GM23338 (cell line): ENCODE data around the gene C1orf21. TPM values are rescaled to one million over a fixed set of nuclear protein-coding genes. Genes with fewer than 3 reads are reported as not detected.

ENCODE experiments used
- ATAC-seq: fragments of 200-7000 bp; cut with Tn5 transposase; 3 replicates; pipeline ENCODE4 v1.9.1; 2020
- DNase-seq: peaks from one replicate; pipeline ENCODE4 v3.0.0-alpha.2; 2015; ENCODE audit warnings: low spot score
- H2AFZ ChIP-seq: fragments of 200-600 bp; sonication (generic); 2 replicates; pipeline ENCODE4 v1.8.0; 2016; ENCODE audit warnings: antibody characterized with exemption, mild to moderate bottlenecking, moderate library complexity
- H3F3A ChIP-seq: fragments of 200-600 bp; sonication (generic); replicated peaks from 2 replicates; pipeline ENCODE4 v1.8.0; 2017; ENCODE audit warnings: antibody characterized with exemption, mixed run types, low read depth
- H3K27ac ChIP-seq: fragments of 200-600 bp; sonication (generic); 2 replicates; pipeline ENCODE4 v1.6.1; 2016; ENCODE audit warnings: low read depth
- H3K27me3 ChIP-seq: fragments of 200-600 bp; sonication (generic); 2 replicates; pipeline ENCODE4 v1.8.0; 2016; ENCODE audit warnings: mild to moderate bottlenecking, mixed run types, moderate library complexity; ENCODE audit not compliant: insufficient read depth
- H3K36me3 ChIP-seq: fragments of 200-600 bp; sonication (generic); 2 replicates; pipeline ENCODE4 v1.8.0; 2016; ENCODE audit warnings: mild to moderate bottlenecking; ENCODE audit not compliant: insufficient read depth
- H3K4me1 ChIP-seq: fragments of 200-600 bp; sonication (generic); 2 replicates; pipeline ENCODE4 v1.8.0; 2016; ENCODE audit warnings: mild to moderate bottlenecking, moderate library complexity; ENCODE audit not compliant: insufficient read depth
- H3K4me2 ChIP-seq: fragments of 200-600 bp; sonication (generic); 2 replicates; pipeline ENCODE4 v1.7.1; 2017; ENCODE audit warnings: mixed run types
- H3K4me3 ChIP-seq: fragments of 200-600 bp; sonication (generic); 2 replicates; pipeline ENCODE4 v1.6.1; 2016; ENCODE audit warnings: mixed run types
- H3K79me2 ChIP-seq: fragments of 200-600 bp; sonication (generic); replicated peaks from 2 replicates; pipeline ENCODE4 v1.8.0; 2017; ENCODE audit warnings: mild to moderate bottlenecking; ENCODE audit not compliant: insufficient read depth
- H3K9me2 ChIP-seq: fragments of 200-600 bp; sonication (generic); 2 replicates; pipeline ENCODE4 v1.8.0; 2017; ENCODE audit not compliant: insufficient read depth
- H4K20me1 ChIP-seq: fragments of 200-600 bp; sonication (generic); replicated peaks from 2 replicates; pipeline ENCODE4 v1.8.0; 2017; ENCODE audit warnings: mild to moderate bottlenecking; ENCODE audit not compliant: insufficient read depth
- H3K27ac Mint-ChIP-seq: 2 replicates; pipeline ENCODE4 v1.8.0; 2020; ENCODE audit warnings: inconsistent platforms, mild to moderate bottlenecking, moderate library complexity, mixed read lengths
- H3K27me3 Mint-ChIP-seq: 3 replicates; pipeline ENCODE4 v1.8.0; 2022; ENCODE audit warnings: low read depth, mild to moderate bottlenecking, moderate library complexity, mixed read lengths, inconsistent platforms; ENCODE audit not compliant: insufficient read depth, poor library complexity
- H3K36me3 Mint-ChIP-seq: 3 replicates; pipeline ENCODE4 v1.8.0; 2021; ENCODE audit warnings: low read depth, mild to moderate bottlenecking, inconsistent platforms, moderate library complexity, mixed read lengths
- H3K4me1 Mint-ChIP-seq: 3 replicates; pipeline ENCODE4 v1.8.0; 2020; ENCODE audit warnings: mild to moderate bottlenecking, inconsistent platforms, mixed read lengths
- H3K4me3 Mint-ChIP-seq: 3 replicates; pipeline ENCODE4 v1.8.0; 2021; ENCODE audit warnings: moderate library complexity, mild to moderate bottlenecking, inconsistent platforms, mixed read lengths
- H3K9me3 Mint-ChIP-seq: 3 replicates; pipeline ENCODE4 v1.8.0; 2020; ENCODE audit warnings: moderate library complexity, mild to moderate bottlenecking, inconsistent platforms, mixed read lengths
- CREB1 ChIP-seq: fragments of 250-450 bp; sonication (Bioruptor Pico); IDR thresholded peaks from 2 replicates; pipeline ENCODE4 v1.5.0; 2020; ENCODE audit warnings: low read depth, mild to moderate bottlenecking, moderate library complexity
- EZH2 ChIP-seq: fragments of 200-600 bp; sonication (generic); IDR thresholded peaks from one replicate; pipeline ENCODE4 v1.8.0; 2017; ENCODE audit warnings: antibody characterized with exemption, mild to moderate bottlenecking, low read depth; ENCODE audit not compliant: unreplicated experiment
- EZH2phosphoT487 ChIP-seq: fragments of 200-600 bp; sonication (generic); IDR thresholded peaks from one replicate; pipeline ENCODE4 v1.8.1; 2018; ENCODE audit warnings: antibody characterized with exemption; ENCODE audit not compliant: unreplicated experiment
- JUNB ChIP-seq: IDR thresholded peaks from one replicate; pipeline ENCODE4 v1.6.1; 2016; ENCODE audit warnings: antibody characterized with exemption; ENCODE audit not compliant: unreplicated experiment
- NANOG ChIP-seq: IDR thresholded peaks from 2 replicates; pipeline ENCODE4 v1.6.1; 2016; ENCODE audit warnings: antibody characterized with exemption, borderline replicate concordance
- POLR2AphosphoS5 ChIP-seq: IDR thresholded peaks from 2 replicates; pipeline ENCODE4 v1.6.1; 2016; ENCODE audit warnings: antibody characterized with exemption, low read depth
- STAT1 ChIP-seq: IDR thresholded peaks from one replicate; pipeline ENCODE4 v1.6.1; 2016; ENCODE audit warnings: antibody characterized with exemption; ENCODE audit not compliant: unreplicated experiment
- ZNF114 ChIP-seq: fragments of 250-450 bp; sonication (Bioruptor Pico); IDR thresholded peaks from 2 replicates; pipeline ENCODE4 v1.5.0; 2020; ENCODE audit warnings: mild to moderate bottlenecking, moderate library complexity
- ZNF331 ChIP-seq: fragments of 250-450 bp; sonication (Bioruptor Pico); IDR thresholded peaks from 2 replicates; pipeline ENCODE4 v1.5.0; 2020; ENCODE audit warnings: low read depth, mild to moderate bottlenecking, moderate library complexity
- polyA plus RNA-seq: library from polyadenylated mRNA; unstranded; fragments of >200 nt; fragmentation: Nextera tagmentation; extraction: Ambion mirVana; gene quantifications from 2 replicates; pipeline ENCODE4 v1.2.1, GENCODE V29; 2016
- total RNA-seq: library from RNA; depleted of rRNA; stranded (reverse); fragments of >200 nt; shearing (Covaris generic); gene quantifications from 2 replicates; pipeline ENCODE4 v1.2.3, GENCODE V29; 2014
- TF ChIP-seq, protein P1 (sequence below): IDR thresholded peaks from 2 replicates; pipeline ENCODE4 v1.6.1; 2016; ENCODE audit warnings: antibody characterized with exemption
- TF ChIP-seq, protein P2 (sequence below), 2 experiments: fragments of 200-600 bp in 1 of 2; sonication (generic) in 1 of 2; conservative IDR thresholded peaks; 2 replicates each; pipeline versions ENCODE4 v1.5.1 to v1.6.1; 2016 to 2017; ENCODE audit warnings: antibody characterized with exemption in 2 of 2, low read depth in 2 of 2, mild to moderate bottlenecking in 2 of 2, moderate library complexity in 1 of 2
- TF ChIP-seq, protein P3 (sequence below): IDR thresholded peaks from one replicate; pipeline ENCODE4 v1.6.1; 2018; ENCODE audit warnings: antibody characterized with exemption; ENCODE audit not compliant: unreplicated experiment
- TF ChIP-seq, protein P4 (sequence below): fragments of 250-450 bp; sonication (Bioruptor Pico); IDR thresholded peaks from 2 replicates; pipeline ENCODE4 v1.5.0; 2020; ENCODE audit warnings: mild to moderate bottlenecking, moderate library complexity

Gene C1orf21
- total and polyA plus RNA-seq, 2 experiments from 2014 or later = 28.0 to 40.4 TPM

DNA sequence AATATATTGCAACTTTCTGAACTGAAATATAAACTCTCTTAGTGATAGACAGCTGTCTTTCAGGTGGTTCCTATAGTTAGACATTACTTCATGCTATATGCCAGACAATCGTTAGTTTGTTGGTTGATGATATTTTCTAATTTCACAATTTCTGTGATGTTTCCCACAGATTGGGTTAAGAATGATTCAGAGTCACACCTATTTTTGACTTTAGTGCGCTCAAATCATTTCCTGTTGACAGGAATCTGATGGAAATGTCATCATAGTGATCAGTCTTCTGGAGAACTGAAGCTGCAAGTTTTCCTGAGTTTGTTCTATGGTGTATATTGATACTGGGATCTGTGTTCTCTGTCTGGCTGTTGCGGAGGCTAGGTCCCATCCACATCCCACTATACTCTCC, 119.7 kb downstream of the C1orf21 start:
- DNase-seq (no peak), ATAC-seq (no peak)
- Histone ChIP-seq H3K27me3 (no peaks in the 10 kb centered on the region), H3F3A (no peaks in the 10 kb centered on the region), H3K27ac (no peak overlapping the region), H3K36me3 (no peaks in the 10 kb centered on the region; the same call in 1 of the 2 replicates), H4K20me1 (no peaks in the 10 kb centered on the region), H3K9me2 (peaks cover 2% of the 10 kb centered on the region; the same call in 1 of the 2 replicates), H2AFZ (no peak overlapping the region), H3K79me2 (peaks cover 40% of the 10 kb centered on the region), H3K4me3 (no peak overlapping the region), H3K4me1 (peaks cover 22% of the 10 kb centered on the region), H3K4me2 (no peak overlapping the region)
- Mint-ChIP-seq H3K4me3 (no peak overlapping the region), H3K27me3 (no peaks in the 10 kb centered on the region), H3K9me3 (no peaks in the 10 kb centered on the region), H3K4me1 (peaks cover 16% of the 10 kb centered on the region), H3K36me3 (no peaks in the 10 kb centered on the region; the same call in 1 of the 3 replicates), H3K27ac (no peak overlapping the region)
- TF ChIP-seq CREB1 (no peak), EZH2 (no peak), EZH2phosphoT487 (no peak), STAT1 (no peak), ZNF114 (CRISPR knock-in tag) (no peak), ZNF331 (no peak), POLR2AphosphoS5 (no peak), JUNB (no peak), NANOG (no peak)
- TF ChIP-seq, protein P1, sequence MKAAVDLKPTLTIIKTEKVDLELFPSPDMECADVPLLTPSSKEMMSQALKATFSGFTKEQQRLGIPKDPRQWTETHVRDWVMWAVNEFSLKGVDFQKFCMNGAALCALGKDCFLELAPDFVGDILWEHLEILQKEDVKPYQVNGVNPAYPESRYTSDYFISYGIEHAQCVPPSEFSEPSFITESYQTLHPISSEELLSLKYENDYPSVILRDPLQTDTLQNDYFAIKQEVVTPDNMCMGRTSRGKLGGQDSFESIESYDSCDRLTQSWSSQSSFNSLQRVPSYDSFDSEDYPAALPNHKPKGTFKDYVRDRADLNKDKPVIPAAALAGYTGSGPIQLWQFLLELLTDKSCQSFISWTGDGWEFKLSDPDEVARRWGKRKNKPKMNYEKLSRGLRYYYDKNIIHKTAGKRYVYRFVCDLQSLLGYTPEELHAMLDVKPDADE = no peak
- TF ChIP-seq, protein P2, sequence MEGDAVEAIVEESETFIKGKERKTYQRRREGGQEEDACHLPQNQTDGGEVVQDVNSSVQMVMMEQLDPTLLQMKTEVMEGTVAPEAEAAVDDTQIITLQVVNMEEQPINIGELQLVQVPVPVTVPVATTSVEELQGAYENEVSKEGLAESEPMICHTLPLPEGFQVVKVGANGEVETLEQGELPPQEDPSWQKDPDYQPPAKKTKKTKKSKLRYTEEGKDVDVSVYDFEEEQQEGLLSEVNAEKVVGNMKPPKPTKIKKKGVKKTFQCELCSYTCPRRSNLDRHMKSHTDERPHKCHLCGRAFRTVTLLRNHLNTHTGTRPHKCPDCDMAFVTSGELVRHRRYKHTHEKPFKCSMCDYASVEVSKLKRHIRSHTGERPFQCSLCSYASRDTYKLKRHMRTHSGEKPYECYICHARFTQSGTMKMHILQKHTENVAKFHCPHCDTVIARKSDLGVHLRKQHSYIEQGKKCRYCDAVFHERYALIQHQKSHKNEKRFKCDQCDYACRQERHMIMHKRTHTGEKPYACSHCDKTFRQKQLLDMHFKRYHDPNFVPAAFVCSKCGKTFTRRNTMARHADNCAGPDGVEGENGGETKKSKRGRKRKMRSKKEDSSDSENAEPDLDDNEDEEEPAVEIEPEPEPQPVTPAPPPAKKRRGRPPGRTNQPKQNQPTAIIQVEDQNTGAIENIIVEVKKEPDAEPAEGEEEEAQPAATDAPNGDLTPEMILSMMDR (conservative IDR thresholded peaks at IDR 0.05; ENCODE audit: low read depth in 2 of 2) = no peak
- TF ChIP-seq, protein P3, sequence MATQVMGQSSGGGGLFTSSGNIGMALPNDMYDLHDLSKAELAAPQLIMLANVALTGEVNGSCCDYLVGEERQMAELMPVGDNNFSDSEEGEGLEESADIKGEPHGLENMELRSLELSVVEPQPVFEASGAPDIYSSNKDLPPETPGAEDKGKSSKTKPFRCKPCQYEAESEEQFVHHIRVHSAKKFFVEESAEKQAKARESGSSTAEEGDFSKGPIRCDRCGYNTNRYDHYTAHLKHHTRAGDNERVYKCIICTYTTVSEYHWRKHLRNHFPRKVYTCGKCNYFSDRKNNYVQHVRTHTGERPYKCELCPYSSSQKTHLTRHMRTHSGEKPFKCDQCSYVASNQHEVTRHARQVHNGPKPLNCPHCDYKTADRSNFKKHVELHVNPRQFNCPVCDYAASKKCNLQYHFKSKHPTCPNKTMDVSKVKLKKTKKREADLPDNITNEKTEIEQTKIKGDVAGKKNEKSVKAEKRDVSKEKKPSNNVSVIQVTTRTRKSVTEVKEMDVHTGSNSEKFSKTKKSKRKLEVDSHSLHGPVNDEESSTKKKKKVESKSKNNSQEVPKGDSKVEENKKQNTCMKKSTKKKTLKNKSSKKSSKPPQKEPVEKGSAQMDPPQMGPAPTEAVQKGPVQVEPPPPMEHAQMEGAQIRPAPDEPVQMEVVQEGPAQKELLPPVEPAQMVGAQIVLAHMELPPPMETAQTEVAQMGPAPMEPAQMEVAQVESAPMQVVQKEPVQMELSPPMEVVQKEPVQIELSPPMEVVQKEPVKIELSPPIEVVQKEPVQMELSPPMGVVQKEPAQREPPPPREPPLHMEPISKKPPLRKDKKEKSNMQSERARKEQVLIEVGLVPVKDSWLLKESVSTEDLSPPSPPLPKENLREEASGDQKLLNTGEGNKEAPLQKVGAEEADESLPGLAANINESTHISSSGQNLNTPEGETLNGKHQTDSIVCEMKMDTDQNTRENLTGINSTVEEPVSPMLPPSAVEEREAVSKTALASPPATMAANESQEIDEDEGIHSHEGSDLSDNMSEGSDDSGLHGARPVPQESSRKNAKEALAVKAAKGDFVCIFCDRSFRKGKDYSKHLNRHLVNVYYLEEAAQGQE = no peak
- TF ChIP-seq, protein P4, sequence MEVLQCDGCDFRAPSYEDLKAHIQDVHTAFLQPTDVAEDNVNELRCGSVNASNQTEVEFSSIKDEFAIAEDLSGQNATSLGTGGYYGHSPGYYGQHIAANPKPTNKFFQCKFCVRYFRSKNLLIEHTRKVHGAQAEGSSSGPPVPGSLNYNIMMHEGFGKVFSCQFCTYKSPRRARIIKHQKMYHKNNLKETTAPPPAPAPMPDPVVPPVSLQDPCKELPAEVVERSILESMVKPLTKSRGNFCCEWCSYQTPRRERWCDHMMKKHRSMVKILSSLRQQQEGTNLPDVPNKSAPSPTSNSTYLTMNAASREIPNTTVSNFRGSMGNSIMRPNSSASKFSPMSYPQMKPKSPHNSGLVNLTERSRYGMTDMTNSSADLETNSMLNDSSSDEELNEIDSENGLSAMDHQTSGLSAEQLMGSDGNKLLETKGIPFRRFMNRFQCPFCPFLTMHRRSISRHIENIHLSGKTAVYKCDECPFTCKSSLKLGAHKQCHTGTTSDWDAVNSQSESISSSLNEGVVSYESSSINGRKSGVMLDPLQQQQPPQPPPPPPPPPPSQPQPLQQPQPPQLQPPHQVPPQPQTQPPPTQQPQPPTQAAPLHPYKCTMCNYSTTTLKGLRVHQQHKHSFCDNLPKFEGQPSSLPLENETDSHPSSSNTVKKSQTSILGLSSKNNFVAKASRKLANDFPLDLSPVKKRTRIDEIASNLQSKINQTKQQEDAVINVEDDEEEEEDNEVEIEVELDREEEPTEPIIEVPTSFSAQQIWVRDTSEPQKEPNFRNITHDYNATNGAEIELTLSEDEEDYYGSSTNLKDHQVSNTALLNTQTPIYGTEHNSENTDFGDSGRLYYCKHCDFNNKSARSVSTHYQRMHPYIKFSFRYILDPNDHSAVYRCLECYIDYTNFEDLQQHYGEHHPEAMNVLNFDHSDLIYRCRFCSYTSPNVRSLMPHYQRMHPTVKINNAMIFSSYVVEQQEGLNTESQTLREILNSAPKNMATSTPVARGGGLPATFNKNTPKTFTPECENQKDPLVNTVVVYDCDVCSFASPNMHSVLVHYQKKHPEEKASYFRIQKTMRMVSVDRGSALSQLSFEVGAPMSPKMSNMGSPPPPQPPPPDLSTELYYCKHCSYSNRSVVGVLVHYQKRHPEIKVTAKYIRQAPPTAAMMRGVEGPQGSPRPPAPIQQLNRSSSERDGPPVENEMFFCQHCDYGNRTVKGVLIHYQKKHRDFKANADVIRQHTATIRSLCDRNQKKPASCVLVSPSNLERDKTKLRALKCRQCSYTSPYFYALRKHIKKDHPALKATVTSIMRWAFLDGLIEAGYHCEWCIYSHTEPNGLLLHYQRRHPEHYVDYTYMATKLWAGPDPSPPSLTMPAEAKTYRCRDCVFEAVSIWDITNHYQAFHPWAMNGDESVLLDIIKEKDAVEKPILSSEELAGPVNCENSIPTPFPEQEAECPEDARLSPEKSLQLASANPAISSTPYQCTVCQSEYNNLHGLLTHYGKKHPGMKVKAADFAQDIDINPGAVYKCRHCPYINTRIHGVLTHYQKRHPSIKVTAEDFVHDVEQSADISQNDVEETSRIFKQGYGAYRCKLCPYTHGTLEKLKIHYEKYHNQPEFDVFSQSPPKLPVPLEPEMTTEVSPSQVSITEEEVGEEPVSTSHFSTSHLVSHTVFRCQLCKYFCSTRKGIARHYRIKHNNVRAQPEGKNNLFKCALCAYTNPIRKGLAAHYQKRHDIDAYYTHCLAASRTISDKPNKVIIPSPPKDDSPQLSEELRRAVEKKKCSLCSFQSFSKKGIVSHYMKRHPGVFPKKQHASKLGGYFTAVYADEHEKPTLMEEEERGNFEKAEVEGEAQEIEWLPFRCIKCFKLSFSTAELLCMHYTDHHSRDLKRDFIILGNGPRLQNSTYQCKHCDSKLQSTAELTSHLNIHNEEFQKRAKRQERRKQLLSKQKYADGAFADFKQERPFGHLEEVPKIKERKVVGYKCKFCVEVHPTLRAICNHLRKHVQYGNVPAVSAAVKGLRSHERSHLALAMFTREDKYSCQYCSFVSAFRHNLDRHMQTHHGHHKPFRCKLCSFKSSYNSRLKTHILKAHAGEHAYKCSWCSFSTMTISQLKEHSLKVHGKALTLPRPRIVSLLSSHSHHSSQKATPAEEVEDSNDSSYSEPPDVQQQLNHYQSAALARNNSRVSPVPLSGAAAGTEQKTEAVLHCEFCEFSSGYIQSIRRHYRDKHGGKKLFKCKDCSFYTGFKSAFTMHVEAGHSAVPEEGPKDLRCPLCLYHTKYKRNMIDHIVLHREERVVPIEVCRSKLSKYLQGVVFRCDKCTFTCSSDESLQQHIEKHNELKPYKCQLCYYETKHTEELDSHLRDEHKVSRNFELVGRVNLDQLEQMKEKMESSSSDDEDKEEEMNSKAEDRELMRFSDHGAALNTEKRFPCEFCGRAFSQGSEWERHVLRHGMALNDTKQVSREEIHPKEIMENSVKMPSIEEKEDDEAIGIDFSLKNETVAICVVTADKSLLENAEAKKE = no peak
